GM18951 (cell line): Measurements from ENCODE around the gene UGP2.

Experiments used
- POLR2A ChIP-seq: IDR thresholded peaks from 4 replicates; pipeline ENCODE4 v1.6.1; 2011; ENCODE audit warnings: mild to moderate bottlenecking; ENCODE audit not compliant: insufficient read length, insufficient read depth; ENCODE audit errors: extremely low read depth
- in situ Hi-C: fragments of 300-500 bp; cut with MboI; formaldehyde crosslinking; loops from one replicate; pipeline ENCODE4 v1.12.0; 2022; ENCODE audit warnings: low sequenced_read_pairs, mixed read lengths, inconsistent platforms; ENCODE audit not compliant: unreplicated experiment

Gene UGP2

DNA sequence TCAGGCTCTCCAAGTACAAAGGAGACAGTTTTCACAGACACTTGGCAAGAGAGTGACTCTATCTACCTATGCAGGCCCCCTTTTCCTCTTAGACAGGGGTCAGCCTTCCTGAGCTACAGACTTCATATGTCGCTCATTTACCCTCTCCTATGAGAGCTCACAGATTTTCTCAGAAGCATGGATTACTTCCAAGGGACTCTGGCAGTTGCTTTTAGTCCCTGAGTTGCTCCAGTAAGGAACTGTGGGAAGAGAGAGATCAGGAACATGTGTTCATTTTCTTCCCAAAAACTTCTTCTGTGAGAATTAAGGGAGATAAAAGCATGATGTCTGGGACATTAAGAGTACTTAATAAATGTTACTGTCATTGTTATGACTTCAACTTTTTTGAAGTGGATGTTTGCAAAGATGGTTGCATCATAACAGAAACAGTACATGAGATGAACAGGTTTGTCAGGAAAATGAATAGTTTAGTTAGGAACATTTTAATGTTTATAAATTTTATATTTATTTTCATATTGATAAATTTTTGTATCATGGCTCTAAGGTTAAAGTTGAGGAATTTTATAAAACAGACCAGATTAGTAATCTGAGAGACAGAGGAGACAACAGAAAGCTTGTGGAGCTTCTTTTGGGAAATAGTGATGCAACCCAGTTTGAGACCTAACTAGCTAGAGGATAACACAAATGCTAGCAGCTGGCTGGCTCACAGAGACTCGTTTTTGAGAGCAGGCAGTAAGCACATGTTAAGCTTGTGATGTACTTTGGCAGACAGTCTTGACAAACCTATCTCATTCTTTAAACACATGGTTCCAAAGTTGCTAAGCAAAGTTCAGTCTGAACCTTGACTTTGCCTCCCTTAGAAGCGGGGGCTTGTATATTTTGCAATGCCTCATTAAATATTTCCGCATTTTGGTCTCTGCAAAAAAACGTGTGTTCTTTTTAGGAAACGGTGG is 21.7 kb upstream of the UGP2 start:
- in situ Hi-C loops = no loop called here
- no peak for TF ChIP-seq POLR2A

DNA sequence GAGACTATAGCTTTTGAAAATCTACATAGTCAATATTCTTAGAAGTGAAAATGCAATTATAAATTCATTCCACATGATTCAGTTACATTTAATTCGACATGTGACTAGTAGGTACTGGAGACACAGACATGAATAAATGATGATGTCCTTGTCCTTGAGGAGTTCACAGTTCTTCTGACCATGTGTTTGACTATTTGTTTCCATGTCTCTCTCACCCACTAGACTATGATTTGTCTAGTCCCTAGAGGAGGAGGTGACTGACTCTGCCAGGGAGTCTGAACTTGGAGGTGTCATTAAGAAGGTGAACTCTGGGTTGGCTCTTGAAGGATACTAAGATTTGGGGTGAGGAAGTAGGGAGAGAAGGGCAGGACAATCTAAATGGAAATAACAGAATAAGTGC is 20.7 kb upstream of the UGP2 start:
- in situ Hi-C loops = no loop called here
- TF ChIP-seq POLR2A = no peak

DNA sequence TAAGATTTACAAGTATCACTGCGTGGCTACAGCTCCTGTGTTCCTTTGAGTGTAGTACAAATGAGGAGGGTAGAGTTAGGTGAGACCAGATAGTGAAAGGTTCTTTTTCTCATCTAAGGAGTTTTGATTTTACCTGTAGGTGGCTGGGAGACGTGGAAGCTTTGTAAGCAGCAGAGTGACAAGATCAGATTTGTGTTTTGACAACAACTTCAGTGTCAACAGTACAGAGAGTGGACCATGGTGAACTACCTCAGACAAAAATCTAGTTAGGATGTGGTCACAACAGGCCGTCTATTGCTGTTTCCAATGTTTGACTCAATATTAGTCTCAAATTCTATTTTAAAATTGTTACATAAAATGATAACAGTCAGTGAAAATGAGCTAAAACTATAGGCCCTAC is 20.3 kb upstream of the UGP2 start:
- in situ Hi-C loops = no loop called here
- no peak for TF ChIP-seq POLR2A

DNA sequence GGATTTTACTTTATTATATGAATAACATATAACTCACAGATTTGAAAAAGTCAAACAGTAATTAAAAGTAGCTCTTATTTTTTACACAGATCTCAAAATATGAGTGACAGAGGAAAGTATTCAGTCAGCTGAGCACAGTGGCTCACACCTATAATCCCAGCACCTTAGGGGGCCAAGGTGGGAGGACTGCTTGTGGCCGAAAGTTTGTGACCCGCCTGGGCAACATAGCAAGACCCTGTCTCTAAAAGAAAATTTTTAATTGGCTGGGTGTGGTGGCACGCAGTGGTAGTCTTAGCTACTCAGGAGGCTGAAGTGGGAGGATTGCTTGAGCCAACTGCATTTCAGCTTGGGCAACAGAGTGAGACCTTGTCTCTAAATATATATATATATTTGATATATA is 19.2 kb upstream of the UGP2 start:
- in situ Hi-C loops = no loop called here
- TF ChIP-seq POLR2A = no peak

DNA sequence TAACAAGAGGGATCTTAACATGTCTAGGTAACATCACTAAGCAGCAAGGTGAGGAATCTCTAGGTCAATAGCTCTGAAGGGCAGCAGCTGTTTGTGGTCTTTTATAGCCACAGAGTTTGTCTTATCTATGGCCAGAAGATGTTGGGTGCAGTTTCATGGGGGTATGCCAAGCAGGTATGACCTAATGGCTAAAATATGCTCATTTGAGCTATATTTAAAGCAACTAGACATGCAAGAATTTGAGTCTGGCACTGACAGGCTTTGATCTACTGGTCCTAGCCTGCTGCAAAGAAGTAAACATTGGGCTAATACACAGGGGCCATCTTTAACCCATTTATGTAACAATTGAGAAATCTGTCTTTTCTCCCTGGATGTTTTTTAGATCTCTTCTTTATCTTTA is 13.9 kb upstream of the UGP2 start:
- in situ Hi-C loops = no loop called here
- TF ChIP-seq POLR2A = no peak

DNA sequence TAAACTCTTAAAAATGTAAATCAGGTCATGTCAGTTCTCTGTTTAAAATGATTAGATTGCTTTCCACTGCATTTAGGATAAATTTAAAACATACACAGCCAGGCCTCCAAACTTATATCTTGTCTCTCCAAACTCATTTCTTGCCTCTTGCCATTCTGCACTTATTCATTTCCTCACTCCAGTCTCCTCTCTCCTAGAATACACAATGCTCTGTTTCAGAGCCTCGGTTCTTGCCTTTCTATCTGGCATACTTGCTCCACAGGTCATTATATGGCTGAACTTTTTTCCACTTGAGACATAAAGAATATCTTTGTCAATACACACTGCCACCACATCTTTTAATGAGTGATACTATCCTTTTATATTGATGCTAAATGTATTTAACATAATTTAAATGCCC is 10.5 kb upstream of the UGP2 start:
- no peak for TF ChIP-seq POLR2A
- in situ Hi-C loops = no loop called here

DNA sequence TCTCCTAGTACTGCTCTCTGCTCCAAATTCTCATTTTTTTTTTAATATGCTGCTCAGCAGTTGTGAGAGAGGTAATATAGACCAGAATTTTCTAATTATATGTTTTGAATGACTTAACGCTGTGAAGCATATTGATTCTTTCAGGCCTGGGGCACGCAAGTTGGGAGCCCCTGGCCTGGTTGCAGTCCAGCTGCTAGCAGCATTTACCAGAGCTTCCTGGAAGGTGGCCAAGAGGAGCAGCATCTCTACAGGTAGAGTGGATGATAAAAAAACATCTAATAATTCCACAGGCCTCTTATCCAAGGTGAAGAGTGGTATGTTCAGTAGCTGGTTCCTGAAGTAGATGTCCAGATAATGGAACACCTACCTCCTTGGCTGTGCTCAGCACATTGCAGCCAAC is 7.3 kb upstream of the UGP2 start:
- no peak for TF ChIP-seq POLR2A
- in situ Hi-C loops = no loop called here

DNA sequence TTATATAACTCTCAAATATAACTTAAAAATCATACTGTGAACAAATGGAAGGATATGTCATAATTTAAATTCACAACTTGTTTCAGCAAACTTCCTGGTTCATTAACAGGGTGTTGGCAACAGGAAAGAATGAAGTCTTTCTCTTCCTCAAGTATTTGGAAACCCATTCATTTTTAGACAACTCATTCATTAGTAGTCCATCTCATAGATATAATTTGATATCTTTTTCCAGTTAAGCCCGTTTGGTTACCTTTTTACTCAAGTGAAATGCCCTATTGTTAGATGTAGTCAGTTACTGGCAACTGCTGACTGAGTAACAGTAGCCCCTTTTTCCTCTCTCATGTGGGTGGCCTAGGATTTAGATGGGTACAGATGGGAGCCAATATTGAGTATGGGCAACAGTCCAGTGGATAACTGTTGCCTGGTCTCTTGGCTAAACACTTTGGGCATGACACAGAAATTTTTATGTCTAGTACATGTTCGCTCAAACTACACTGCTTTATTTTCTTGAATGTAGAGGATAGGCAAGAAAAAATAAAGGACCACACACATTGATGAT is 4.6 kb upstream of the UGP2 start:
- in situ Hi-C loops = no loop called here
- no peak for TF ChIP-seq POLR2A

DNA sequence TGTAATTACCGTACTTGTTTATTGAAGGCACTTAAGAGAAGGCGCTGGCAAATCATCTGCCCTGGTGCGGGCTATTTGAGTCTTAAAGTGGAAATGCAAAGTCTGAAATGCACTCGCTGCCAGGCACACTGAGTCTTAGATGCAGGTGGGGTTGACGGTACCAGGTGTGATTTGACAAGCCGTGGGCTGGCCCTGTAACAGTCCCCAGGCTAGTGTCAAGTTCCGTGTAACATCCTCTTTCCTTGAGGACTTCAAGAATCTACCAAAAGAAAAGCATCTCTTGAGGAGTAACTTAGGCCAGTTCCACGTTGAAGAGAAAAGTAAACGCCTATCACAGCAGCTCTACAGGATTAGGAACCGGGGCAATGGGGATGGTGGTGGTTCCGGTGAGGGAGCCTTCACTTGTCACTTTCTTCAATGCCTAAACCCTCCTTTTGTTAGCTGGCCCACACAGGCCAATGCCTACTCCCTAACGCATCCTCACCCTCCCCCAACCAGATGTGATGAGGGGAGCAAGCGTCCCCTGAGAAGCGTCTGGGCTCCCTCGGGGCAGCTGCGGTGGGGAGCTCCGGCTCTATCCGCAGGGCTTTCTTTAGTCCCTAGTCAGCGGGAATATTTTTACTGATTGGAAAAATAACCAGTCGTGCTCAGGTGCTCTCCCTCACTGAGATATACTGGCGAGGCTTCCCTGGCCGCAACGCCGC is 1.5 kb upstream of the UGP2 start:
- in situ Hi-C loops = no loop called here
- no peak for TF ChIP-seq POLR2A

DNA sequence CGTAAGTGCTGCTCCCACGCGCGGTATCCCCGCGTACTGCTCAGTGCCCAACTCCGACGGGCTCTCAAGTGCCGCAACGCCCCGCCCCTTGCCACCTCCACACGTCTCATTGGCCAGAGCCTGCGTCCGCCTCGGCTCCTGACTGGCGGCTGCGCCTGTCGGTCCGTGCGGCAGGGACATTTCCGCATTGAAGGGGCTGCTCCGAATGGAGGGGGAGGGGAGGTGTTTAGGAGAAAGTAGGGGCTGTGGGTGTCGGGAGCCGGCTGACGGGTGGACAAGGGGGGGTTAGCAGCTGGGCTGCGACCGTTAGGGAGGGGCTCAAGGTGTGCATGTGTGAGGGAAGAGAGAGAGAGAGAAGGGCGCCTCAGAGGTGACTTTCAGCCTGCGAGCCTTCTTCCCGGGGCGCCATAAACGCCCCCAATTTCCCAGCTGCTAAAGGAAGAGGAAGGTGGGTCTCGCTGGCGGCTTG is 877 bp upstream of the UGP2 start:
- in situ Hi-C loops = no loop called here
- TF ChIP-seq POLR2A = peak; percentile 99

DNA sequence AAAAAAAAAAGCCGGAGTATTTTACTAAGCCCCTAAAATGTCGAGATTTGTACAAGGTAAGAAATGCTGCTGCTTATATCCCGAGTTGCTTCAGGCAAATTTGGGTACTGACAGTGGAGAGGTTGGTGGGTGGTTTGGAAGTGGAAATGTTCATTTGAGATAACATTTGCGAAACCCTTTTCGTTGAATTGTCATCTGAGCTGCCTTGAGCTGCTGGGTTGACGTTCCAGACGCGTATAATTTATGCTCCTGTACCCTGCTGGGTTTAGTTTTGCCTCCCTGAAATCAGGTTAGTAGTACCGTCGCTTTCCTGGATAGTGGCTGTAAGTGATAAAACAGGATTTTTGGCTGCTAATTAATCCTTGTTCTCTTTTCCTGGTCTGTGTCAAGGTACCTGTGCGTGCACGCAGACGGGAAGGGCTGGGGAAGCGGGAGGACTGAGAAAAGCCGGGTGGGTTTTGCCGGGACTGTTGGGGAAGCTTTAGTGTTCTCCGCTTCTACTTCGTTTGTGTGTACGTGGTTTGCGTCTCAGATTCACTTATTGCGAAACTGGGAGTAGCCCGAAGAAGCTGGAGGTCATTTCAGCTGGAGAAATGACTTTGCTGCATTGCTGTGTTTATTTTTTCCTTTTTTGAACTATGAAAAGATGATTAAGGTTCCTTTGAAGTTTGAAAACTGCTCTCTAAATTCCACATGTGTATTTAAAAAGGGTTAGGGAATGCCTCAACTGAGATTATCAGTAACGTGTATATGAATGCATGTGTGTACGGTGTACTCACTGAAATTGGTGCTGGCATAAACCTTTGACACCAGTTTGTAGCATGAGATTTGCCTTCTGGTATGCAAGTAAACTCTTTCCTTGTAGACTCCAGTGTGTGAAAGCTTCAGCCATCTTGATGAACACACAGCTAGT is 709 bp downstream of the UGP2 start:
- in situ Hi-C loops = no loop called here
- TF ChIP-seq POLR2A = no peak

DNA sequence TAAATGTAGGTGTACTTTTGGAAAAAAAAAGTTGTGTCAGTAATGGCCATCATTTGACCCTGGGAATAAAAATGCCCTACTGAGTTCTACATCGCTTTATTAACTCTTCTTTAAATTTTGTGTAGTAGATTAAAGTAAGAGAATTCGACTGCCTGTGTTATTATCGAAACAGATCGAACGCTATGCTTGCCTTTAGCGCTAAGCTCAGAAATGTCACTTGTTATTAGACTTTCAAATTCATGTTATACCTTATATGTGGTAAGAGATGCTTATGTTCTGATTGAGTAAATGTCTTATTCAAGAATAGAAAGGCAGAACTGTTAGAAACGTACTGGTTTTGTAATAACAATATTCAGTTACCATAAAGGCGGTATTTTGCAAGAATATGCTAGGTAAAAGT is 1.4 kb downstream of the UGP2 start:
- TF ChIP-seq POLR2A = no peak
- in situ Hi-C loops = no loop called here

DNA sequence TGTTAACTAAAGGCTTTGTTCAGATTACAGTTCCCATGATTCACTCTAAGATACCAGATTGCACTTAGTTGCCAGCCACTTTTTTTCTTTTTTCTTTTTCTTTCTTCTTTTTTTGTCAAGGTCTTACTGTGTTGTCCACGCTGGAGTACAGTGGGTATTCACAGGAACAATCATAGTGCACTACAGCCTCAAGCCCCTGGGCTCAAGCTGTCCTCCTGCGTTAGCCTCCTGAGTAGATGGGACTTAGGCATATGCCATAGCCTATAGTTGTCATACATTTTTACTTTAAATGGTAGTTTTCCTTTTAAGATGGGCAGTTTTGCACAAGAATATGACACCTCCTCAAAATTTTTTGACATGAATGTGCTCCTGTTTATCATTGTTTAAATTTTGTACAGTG is 2.1 kb downstream of the UGP2 start:
- in situ Hi-C loops = no loop called here
- TF ChIP-seq POLR2A = no peak
